Esophagus squamous epithelium (tissue), 5 donors: ENCODE measurements around the gene AP4E1. TPM values are rescaled to one million over a fixed set of nuclear protein-coding genes. Genes with fewer than 3 reads are reported as not detected.
"Not testable (repeated sequence)": the region's sequence is repeated elsewhere in the genome, so short reads cannot be mapped to it uniquely, and the experiment has no call there.

Source experiments
- DNase-seq: peaks from one replicate; lab custom pipeline; 2025; lab: John Stamatoyannopoulos, UW
- H3K27ac ChIP-seq, 4 donors: fragments of 200-600 bp; sonication (generic); one replicate each; pipeline ENCODE4 v1.5.1; 2016 to 2019; ENCODE audit warnings: mild to moderate bottlenecking in 1 of 4
- H3K27me3 ChIP-seq, 4 donors: fragments of 200-600 bp; sonication (generic); 1 replicate in 3 of 4; 2 replicates in 1 of 4; pipeline versions ENCODE4 v1.5.1 to v1.6.0; 2017 to 2021; ENCODE audit warnings: antibody characterized with exemption in 1 of 4
- H3K36me3 ChIP-seq, 3 donors: fragments of 200-600 bp; sonication (generic); one replicate each; pipeline ENCODE4 v1.5.1; 2016 to 2019
- H3K4me1 ChIP-seq, 3 donors: fragments of 200-600 bp; sonication (generic); one replicate each; pipeline ENCODE4 v1.5.1; 2017 to 2019
- H3K4me3 ChIP-seq, 4 donors: fragments of 200-600 bp; sonication (generic); 1 replicate in 3 of 4; 2 replicates in 1 of 4; pipeline ENCODE4 v1.5.1; 2016 to 2019; ENCODE audit warnings: mild to moderate bottlenecking in 2 of 4, moderate library complexity in 1 of 4
- H3K9me3 ChIP-seq, 3 donors: fragments of 200-600 bp; sonication (generic); one replicate each; pipeline ENCODE4 v1.5.1; 2016 to 2019
- CTCF ChIP-seq, 6 experiments: fragments of 450-650 bp in 4 of 6; fragments of 200-600 bp in 2 of 6; sonication (generic) in 2 of 6; IDR thresholded peaks; one replicate each; pipeline ENCODE4 v1.5.1; 2016 to 2019; ENCODE audit warnings: antibody characterized with exemption in 6 of 6, mild to moderate bottlenecking in 4 of 6, moderate library complexity in 4 of 6
- POLR2A ChIP-seq, 4 donors: fragments of 450-650 bp; IDR thresholded peaks; one replicate each; pipeline ENCODE4 v1.6.1; 2017; ENCODE audit warnings: antibody characterized with exemption in 4 of 4, mild to moderate bottlenecking in 4 of 4, moderate library complexity in 3 of 4
- WGBS, 2 donors: methylation state at CpG; one replicate each; pipeline ENCODE4 v1.1.5; 2018; 5-methylcytosine and 5-hydroxymethylcytosine counted together
- intact Hi-C: fragments of 100-400 bp; cut with DNase I; formaldehyde crosslinking; loops from one replicate; pipeline ENCODE4 v1.15.0; 2022
- total RNA-seq, 4 donors: library from RNA; depleted of rRNA; stranded (reverse); fragments of >200 nt; gene quantifications; one replicate each; pipeline ENCODE4 v1.1.0, GENCODE V29; 2016
- donor health status: DM: yes; HTN: yes; CAD: no.

AP4E1 gene
- total RNA-seq, 4 donors from 2014 or later: 5.7 to 11.1 (median 10.1) TPM

- Histone ChIP-seq H3K4me3 (no peak overlapping the region), H3K27ac (no peak overlapping the region), H3K9me3 (no peaks in the 10 kb centered on the region), H3K27me3 (no peaks in the 10 kb centered on the region), H3K36me3 (peaks cover 0 to 97% (median 3%) of the 10 kb centered on the region in 3 donors), H3K4me1 (peaks cover 0 to 5% (median 0%) of the 10 kb centered on the region in 3 donors)
- TF ChIP-seq POLR2A (IDR thresholded peaks at IDR 0.05) (no peak), CTCF (IDR thresholded peaks at IDR 0.05) (no peak)
- intact Hi-C loops: no loop called here
- 80 to 88% methylated on average over 4 of the region's 4 CpGs for WGBS, 2 donors
- DNase-seq: no peak
These were observed 7.9 kb downstream of the AP4E1 start for GRCh38 chr15:50916400-50916799.

GRCh38 chr15:50919359-50919758 is 10.9 kb downstream of the AP4E1 start:
- H3K27ac ChIP-seq, intact Hi-C loops, DNase-seq, H3K4me3 ChIP-seq, H3K9me3 ChIP-seq, H3K27me3 ChIP-seq, H3K4me1 ChIP-seq: not testable (repeated sequence)
- peaks cover 0 to 92% (median 0%) of the 10 kb centered on the region in 3 donors for H3K36me3 ChIP-seq
- 94 to 98% methylated on average over 4 of the region's 4 CpGs for WGBS, 2 donors

- H3K4me3 ChIP-seq: no peak overlapping the region
- intact Hi-C loops: no loop called here
- H3K4me1 ChIP-seq: no peaks in the 10 kb centered on the region
- no peak for DNase-seq
- H3K9me3 ChIP-seq: no peaks in the 10 kb centered on the region
- H3K27ac ChIP-seq: no peak overlapping the region
- H3K27me3 ChIP-seq: no peaks in the 10 kb centered on the region
- TF ChIP-seq POLR2A (IDR thresholded peaks at IDR 0.05) (no peak), CTCF (IDR thresholded peaks at IDR 0.05) (no peak)
- peaks cover 0 to 94% (median 9%) of the 10 kb centered on the region in 3 donors for H3K36me3 ChIP-seq
- 88 to 90% methylated on average over 1 of the region's 1 CpG for WGBS, 2 donors
These were observed 16.8 kb downstream of the AP4E1 start for GRCh38 chr15:50925281-50925680.

- Histone ChIP-seq H3K36me3 (peaks cover 0 to 90% (median 10%) of the 10 kb centered on the region in 3 donors), H3K4me1 (no peaks in the 10 kb centered on the region), H3K9me3 (no peaks in the 10 kb centered on the region), H3K27ac (no peak overlapping the region), H3K4me3 (no peak overlapping the region), H3K27me3 (no peaks in the 10 kb centered on the region)
- WGBS, 2 donors: 90 to 97% methylated on average over 1 of the region's 1 CpG
- DNase-seq: no peak
- no peak for TF ChIP-seq POLR2A (IDR thresholded peaks at IDR 0.05)
- TF ChIP-seq CTCF (IDR thresholded peaks at IDR 0.05): no peak
- intact Hi-C loops: no loop called here
These were observed 20.6 kb downstream of the AP4E1 start for GRCh38 chr15:50929062-50929461.

- Histone ChIP-seq H3K27me3 (no peaks in the 10 kb centered on the region), H3K36me3 (peaks cover 0 to 73% (median 10%) of the 10 kb centered on the region in 3 donors), H3K9me3 (no peaks in the 10 kb centered on the region), H3K27ac (no peak overlapping the region), H3K4me3 (no peak overlapping the region), H3K4me1 (no peaks in the 10 kb centered on the region)
- DNase-seq: no peak
- WGBS, 2 donors: 94 to 96% methylated on average over 1 of the region's 1 CpG
- intact Hi-C loops: no loop called here
- TF ChIP-seq POLR2A (IDR thresholded peaks at IDR 0.05): no peak
- TF ChIP-seq CTCF (IDR thresholded peaks at IDR 0.05): no peak
These were observed 22.3 kb downstream of the AP4E1 start for GRCh38 chr15:50930792-50931191.

- Histone ChIP-seq H3K27me3 (no peaks in the 10 kb centered on the region), H3K9me3 (no peaks in the 10 kb centered on the region), H3K27ac (no peak overlapping the region), H3K4me1 (no peaks in the 10 kb centered on the region), H3K36me3 (peaks cover 0 to 66% (median 5%) of the 10 kb centered on the region in 3 donors), H3K4me3 (no peak overlapping the region)
- intact Hi-C loops: no loop called here
- DNase-seq: no peak
- TF ChIP-seq CTCF (IDR thresholded peaks at IDR 0.05) (no peak), POLR2A (IDR thresholded peaks at IDR 0.05) (no peak)
- 78 to 90% methylated on average over 1 of the region's 1 CpG for whole genome bisulfite sequencing, 2 donors
These were observed 24.9 kb downstream of the AP4E1 start for GRCh38 chr15:50933341-50933740.
